Gastrocnemius medialis (tissue), 4 donors: ENCODE results near the gene EBP. TPM values are rescaled to one million over a fixed set of nuclear protein-coding genes. Genes with fewer than 3 reads are reported as not detected.

Experiments
- ATAC-seq, 2 donors: fragments of 150-250 bp; one replicate each; pipeline ENCODE4 v1.9.1; 2016
- DNase-seq, 2 donors: peaks; one replicate each; pipeline ENCODE4 v3.0.0-alpha.2; 2019
- H3K27ac ChIP-seq, 4 donors: fragments of 200-600 bp; sonication (generic); 1 replicate in 1 of 4; 2 replicates in 3 of 4; pipeline ENCODE4 v1.5.1; 2016 to 2018; ENCODE audit warnings: mild to moderate bottlenecking in 2 of 4, moderate library complexity in 1 of 4
- H3K27me3 ChIP-seq, 3 donors: fragments of 200-600 bp; sonication (generic) in 2 of 3; 1 replicate in 1 of 3; 2 replicates in 2 of 3; pipeline versions ENCODE4 v1.5.1 to v1.6.0; 2016 to 2019; ENCODE audit warnings: mild to moderate bottlenecking in 1 of 3, moderate library complexity in 1 of 3
- H3K36me3 ChIP-seq, 2 donors: fragments of 200-600 bp; sonication (generic) in 1 of 2; one replicate each; pipeline ENCODE4 v1.5.1; 2017 to 2018
- H3K4me1 ChIP-seq, 2 donors: fragments of 200-600 bp; sonication (generic) in 1 of 2; one replicate each; pipeline ENCODE4 v1.5.1; 2016 to 2017; ENCODE audit warnings: mild to moderate bottlenecking in 2 of 2
- H3K4me3 ChIP-seq, 4 donors: fragments of 200-600 bp; sonication (generic) in 3 of 4; 1 replicate in 1 of 4; 2 replicates in 3 of 4; pipeline ENCODE4 v1.5.1; 2016 to 2019; ENCODE audit warnings: mild to moderate bottlenecking in 2 of 4
- H3K9me3 ChIP-seq, 3 donors: fragments of 200-600 bp; sonication (generic) in 2 of 3; 1 replicate in 1 of 3; 2 replicates in 2 of 3; pipeline ENCODE4 v1.5.1; 2016 to 2019
- POLR2A ChIP-seq, 2 donors: fragments of 450-650 bp; IDR thresholded peaks; one replicate each; pipeline ENCODE4 v1.6.1; 2017; ENCODE audit warnings: antibody characterized with exemption in 2 of 2, mild to moderate bottlenecking in 2 of 2, moderate library complexity in 2 of 2
- in situ Hi-C, 4 donors: fragments of 200-750 bp; cut with MboI; loops; one replicate each; pipeline versions ENCODE4 v1.15.0 to v1.8.0; 2017; ENCODE audit warnings: low sequenced_read_pairs in 4 of 4
- intact Hi-C: fragments of 100-400 bp; cut with DNase I; formaldehyde crosslinking; loops from one replicate; pipeline ENCODE4 v1.15.1; 2023; ENCODE audit warnings: low total_unique reads
- total RNA-seq, 4 donors: library from RNA; depleted of rRNA; stranded (reverse); fragments of >200 nt; gene quantifications; one replicate each; pipeline versions ENCODE4 v1.1.0 to v1.2.3, GENCODE V29; 2016
- TF ChIP-seq, protein P1 (sequence below), 5 experiments: fragments of 450-650 bp in 3 of 5; fragments of 200-600 bp in 2 of 5; sonication (generic) in 2 of 5; IDR thresholded peaks in 4 of 5; conservative IDR thresholded peaks in 1 of 5; 1 replicate in 4 of 5; 2 replicates in 1 of 5; pipeline ENCODE4 v1.5.1; 2016 to 2019; ENCODE audit warnings: antibody characterized with exemption in 5 of 5, mild to moderate bottlenecking in 3 of 5, moderate library complexity in 3 of 5

Gene EBP
- total RNA-seq, 4 donors from 2014 or later = 2.7 to 5.3 (median 4.3) TPM

DNA sequence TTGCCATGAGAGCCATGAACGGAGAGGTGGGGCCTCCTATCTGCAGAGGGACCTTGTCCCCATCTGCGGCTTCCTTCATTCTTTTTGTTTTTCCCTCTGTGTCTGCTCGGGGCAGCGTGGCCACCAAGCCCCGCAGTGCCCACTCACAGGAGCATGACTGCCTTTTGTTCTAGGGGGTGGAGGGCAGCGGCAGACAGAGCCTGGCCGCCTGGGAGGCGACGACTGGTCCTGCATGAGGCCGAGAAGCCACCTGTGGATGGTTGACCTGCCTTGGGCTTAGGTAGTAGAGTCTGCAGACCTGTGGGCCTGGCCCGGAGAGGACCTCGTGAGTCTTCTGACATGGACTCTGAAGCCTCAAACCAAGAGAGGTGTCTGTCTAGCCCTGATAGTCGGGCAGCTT is 54.0 kb downstream of the EBP start:
- DNase-seq (no peak), ATAC-seq (no peak)
- peaks cover 0 to 36% of the 10 kb centered on the region in 2 donors for H3K36me3 ChIP-seq
- H3K4me3 ChIP-seq = peak overlapping the region; percentile 64 to 89 (median 81)
- peak overlapping the region; percentile 94 to 99 (median 98) for H3K27ac ChIP-seq
- peaks cover 11 to 14% of the 10 kb centered on the region in 2 donors for H3K4me1 ChIP-seq
- no peak for TF ChIP-seq POLR2A (IDR thresholded peaks at IDR 0.05)
- TF ChIP-seq, protein P1, sequence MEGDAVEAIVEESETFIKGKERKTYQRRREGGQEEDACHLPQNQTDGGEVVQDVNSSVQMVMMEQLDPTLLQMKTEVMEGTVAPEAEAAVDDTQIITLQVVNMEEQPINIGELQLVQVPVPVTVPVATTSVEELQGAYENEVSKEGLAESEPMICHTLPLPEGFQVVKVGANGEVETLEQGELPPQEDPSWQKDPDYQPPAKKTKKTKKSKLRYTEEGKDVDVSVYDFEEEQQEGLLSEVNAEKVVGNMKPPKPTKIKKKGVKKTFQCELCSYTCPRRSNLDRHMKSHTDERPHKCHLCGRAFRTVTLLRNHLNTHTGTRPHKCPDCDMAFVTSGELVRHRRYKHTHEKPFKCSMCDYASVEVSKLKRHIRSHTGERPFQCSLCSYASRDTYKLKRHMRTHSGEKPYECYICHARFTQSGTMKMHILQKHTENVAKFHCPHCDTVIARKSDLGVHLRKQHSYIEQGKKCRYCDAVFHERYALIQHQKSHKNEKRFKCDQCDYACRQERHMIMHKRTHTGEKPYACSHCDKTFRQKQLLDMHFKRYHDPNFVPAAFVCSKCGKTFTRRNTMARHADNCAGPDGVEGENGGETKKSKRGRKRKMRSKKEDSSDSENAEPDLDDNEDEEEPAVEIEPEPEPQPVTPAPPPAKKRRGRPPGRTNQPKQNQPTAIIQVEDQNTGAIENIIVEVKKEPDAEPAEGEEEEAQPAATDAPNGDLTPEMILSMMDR (IDR thresholded peaks at IDR 0.05 in 4 of 5, conservative IDR thresholded peaks at IDR 0.05 in 1 of 5) = no peak
- in situ Hi-C loops (no loop called here), intact Hi-C loops (loop anchor here (10.0 kb wide), 1 partner anchor 101 kb away; the partner anchor contains the start of genes FTSJ1 and SLC38A5)
- H3K27me3 ChIP-seq = no peaks in the 10 kb centered on the region
- H3K9me3 ChIP-seq = no peaks in the 10 kb centered on the region

DNA sequence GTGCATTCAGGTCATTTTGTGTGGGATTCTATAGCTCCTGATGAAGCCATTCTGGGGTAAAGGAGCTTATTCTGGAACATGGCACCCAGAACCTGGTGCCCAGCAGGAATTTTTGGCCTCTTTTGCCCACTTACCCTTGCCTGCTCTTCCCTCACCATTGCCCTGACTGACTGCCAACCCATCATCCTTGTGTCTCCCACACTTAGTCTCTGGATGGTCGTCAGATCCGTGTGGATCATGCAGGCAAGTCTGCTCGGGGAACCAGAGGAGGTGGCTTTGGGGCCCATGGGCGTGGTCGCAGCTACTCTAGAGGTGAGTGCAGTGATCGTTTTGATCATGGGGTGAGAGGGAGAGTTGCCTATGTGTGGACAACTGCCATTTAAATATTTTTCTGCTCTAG is 54.5 kb downstream of the EBP start:
- in situ Hi-C loops (no loop called here), intact Hi-C loops (loop anchor here (10.0 kb wide), 1 partner anchor 101 kb away; the partner anchor contains the start of genes FTSJ1 and SLC38A5)
- H3K4me3 ChIP-seq = peak overlapping the region in 2 of 4 donors; percentile 81 to 89
- ATAC-seq (no peak), DNase-seq (no peak)
- peaks cover 0 to 36% of the 10 kb centered on the region in 2 donors for H3K36me3 ChIP-seq
- peak overlapping the region; percentile 94 to 99 (median 98) for H3K27ac ChIP-seq
- no peak for TF ChIP-seq POLR2A (IDR thresholded peaks at IDR 0.05)
- TF ChIP-seq, protein P1 (IDR thresholded peaks at IDR 0.05 in 4 of 5, conservative IDR thresholded peaks at IDR 0.05 in 1 of 5) = no peak
- H3K9me3 ChIP-seq = no peaks in the 10 kb centered on the region
- H3K27me3 ChIP-seq = no peaks in the 10 kb centered on the region
- peaks cover 11 to 14% of the 10 kb centered on the region in 2 donors for H3K4me1 ChIP-seq

Other genes starting within 250 kb of the EBP start
- gene SSX3, start 165.1 kb upstream of the EBP start, total RNA-seq = not detected
- not detected for gene SSX4, start 138.3 kb upstream of the EBP start, total RNA-seq
- gene SSX4B, start 109.8 kb upstream of the EBP start, total RNA-seq = not detected
- under 1 TPM in 2 of 4 donors, not detected in 2; 0.46 to 0.69 TPM for gene SLC38A5, start 51.5 kb upstream of the EBP start, total RNA-seq
- 10 to 100 TPM; 31.4 to 47.7 (median 38.2) TPM for gene FTSJ1, start 45.6 kb upstream of the EBP start, total RNA-seq
- 10 to 100 TPM; 11.4 to 18.7 (median 12.3) TPM for gene PORCN, start 12.8 kb upstream of the EBP start, total RNA-seq
- gene TBC1D25, start 17.9 kb downstream of the EBP start, total RNA-seq = 10 to 100 TPM; 10.3 to 14.8 (median 11.9) TPM
- 10 to 100 TPM; 49.2 to 92.1 (median 59.9) TPM for gene RBM3, start 52.7 kb downstream of the EBP start, total RNA-seq
- gene WDR13, start 75.7 kb downstream of the EBP start, total RNA-seq = 100 to 1,000 TPM in 3 of 4 donors, 10 to 100 TPM in 1; 82.7 to 143 (median 133) TPM
- 1 to 10 TPM; 1.8 to 2.7 (median 2.5) TPM for gene WAS, start 162.0 kb downstream of the EBP start, total RNA-seq
- gene SUV39H1, start 174.9 kb downstream of the EBP start, total RNA-seq = 1 to 10 TPM; 1.7 to 6.1 (median 3.3) TPM
- gene GLOD5, start 239.9 kb downstream of the EBP start, total RNA-seq = not detected